ENCODE measurements around the gene PANX1.

The PANX1 gene

GRCh38 chr11:94219771-94220170, 91.1 kb downstream of the PANX1 start:
- no peak overlapping the region for H3K4me3 ChIP-seq (ENCODE audit: low read depth, low read length)
- TF ChIP-seq CTCF (IDR thresholded peaks at IDR 0.05; ENCODE audit: low read depth, low read length): no peak

GRCh38 chr11:94224078-94224477, 95.4 kb downstream of the PANX1 start:
- H3K4me3 ChIP-seq (ENCODE audit: low read depth, low read length): no peak overlapping the region
- TF ChIP-seq CTCF (IDR thresholded peaks at IDR 0.05; ENCODE audit: low read depth, low read length): no peak
